ENCODE results near the gene AP2A1. TPM values are rescaled to one million over a fixed set of nuclear protein-coding genes. Genes with fewer than 3 reads are reported as not detected.

AP2A1 gene
- total RNA-seq, 1 experiment from 2014 or later: 119 TPM

- no peak for ATAC-seq
- ChIA-PET POLR2A (no interaction called here), CTCF (interaction anchor here (1.4 to 1.8 kb wide), 3 partner anchors 28 to 203 kb away, joined by 4 to 6 read pairs (median 4); no protein-coding TSS in a partner anchor)
- no peak for DNase-seq (ENCODE audit: low spot score)
- no peak for TF ChIP-seq ZNF512 (CRISPR knock-in tag; IDR thresholded peaks at IDR 0.05; ENCODE audit: borderline replicate concordance)
- no peak for TF ChIP-seq AR (CRISPR knock-in tag; IDR thresholded peaks at IDR 0.05)
- TF ChIP-seq ATF6 (CRISPR knock-in tag; IDR thresholded peaks at IDR 0.05): no peak
- TF ChIP-seq NFE2L1 (CRISPR knock-in tag; IDR thresholded peaks at IDR 0.05): no peak
- no peak for TF ChIP-seq AFF4 (CRISPR knock-in tag; IDR thresholded peaks at IDR 0.05; ENCODE audit: borderline replicate concordance)
- TF ChIP-seq EMX1 (CRISPR knock-in tag; IDR thresholded peaks at IDR 0.05): no peak
- no peak for TF ChIP-seq SP1 (CRISPR knock-in tag; conservative IDR thresholded peaks at IDR 0.05)
- H3K4me3 Mint-ChIP-seq: no peak overlapping the region
- H3K4me1 Mint-ChIP-seq: peaks cover 6% of the 10 kb centered on the region; the same call in 1 of the 2 replicates
- no peak overlapping the region for H3K27ac Mint-ChIP-seq
- peaks cover 20% of the 10 kb centered on the region for H3K27me3 Mint-ChIP-seq (ENCODE audit: low read depth)
- H3K36me3 Mint-ChIP-seq: 0 out of 2 replicates have a peak, but pooled peaks cover 4% of the 10 kb centered on the region
- H3K9me3 Mint-ChIP-seq: peaks cover 15% of the 10 kb centered on the region
Measured at GRCh38 chr19:49749771-49750170, 17.0 kb upstream of the AP2A1 start.

- no peak for TF ChIP-seq MAX (CRISPR knock-in tag; IDR thresholded peaks at IDR 0.05)
- CTCF ChIA-PET: interaction anchor here (0.7 to 2.1 kb wide), 3 partner anchors 35 to 161 kb away, joined by 3 to 11 read pairs (median 5); no protein-coding TSS in a partner anchor
- ATAC-seq: no peak
- H3K27ac Mint-ChIP-seq: no peak overlapping the region
- peaks cover 3% of the 10 kb centered on the region; the same call in 1 of the 2 replicates for H3K4me1 Mint-ChIP-seq
- no peak overlapping the region for H3K4me3 Mint-ChIP-seq
- H3K27me3 Mint-ChIP-seq (ENCODE audit: low read depth): peaks cover 18% of the 10 kb centered on the region
- H3K9me3 Mint-ChIP-seq: peaks cover 16% of the 10 kb centered on the region
- POLR2A ChIA-PET: no interaction called here
- H3K36me3 Mint-ChIP-seq: 0 out of 2 replicates have a peak, but pooled peaks cover 4% of the 10 kb centered on the region
- DNase-seq (ENCODE audit: low spot score): no peak
Measured at GRCh38 chr19:49752701-49753100, 14.1 kb upstream of the AP2A1 start.

- ChIA-PET POLR2A (no interaction called here), CTCF (interaction anchor here (1.2 kb wide), 1 partner anchor 10 kb away, joined by 4 read pairs; no protein-coding TSS in a partner anchor)
- DNase-seq (ENCODE audit: low spot score) (no peak), ATAC-seq (no peak)
- Mint-ChIP-seq H3K27me3 (ENCODE audit: low read depth) (peaks cover 20% of the 10 kb centered on the region), H3K27ac (no peak overlapping the region), H3K4me1 (peaks cover 12% of the 10 kb centered on the region), H3K4me3 (no peak overlapping the region), H3K9me3 (peaks cover 16% of the 10 kb centered on the region), H3K36me3 (0 out of 2 replicates have a peak, but pooled peaks cover 4% of the 10 kb centered on the region)
- TF ChIP-seq E2F5 (CRISPR knock-in tag; IDR thresholded peaks at IDR 0.05) (no peak), KAT7 (CRISPR knock-in tag; IDR thresholded peaks at IDR 0.05; ENCODE audit: borderline replicate concordance) (no peak), FOXP4 (CRISPR knock-in tag; IDR thresholded peaks at IDR 0.05) (no peak), E2F4 (CRISPR knock-in tag; IDR thresholded peaks at IDR 0.05; ENCODE audit: borderline replicate concordance, low read depth) (no peak), GRHL2 (CRISPR knock-in tag; IDR thresholded peaks at IDR 0.05; ENCODE audit: insufficient replicate concordance, severe bottlenecking) (no peak), MAX (CRISPR knock-in tag; IDR thresholded peaks at IDR 0.05) (no peak), ESRRA (CRISPR knock-in tag; IDR thresholded peaks at IDR 0.05; ENCODE audit: borderline replicate concordance) (no peak), NFATC4 (CRISPR knock-in tag; IDR thresholded peaks at IDR 0.05) (no peak)
Measured at GRCh38 chr19:49755956-49756355, 10.8 kb upstream of the AP2A1 start.
